IPS-18c (cell line): Measurements from ENCODE around the gene LSM8.
"Not testable (repeated sequence)": the region's sequence is repeated elsewhere in the genome, so short reads cannot be mapped to it uniquely, and the experiment has no call there.

Experiments
- H3K4me3 ChIP-seq: 2 replicates; pipeline ENCODE4 v1.7.0; 2013; ENCODE audit warnings: low read depth, mild to moderate bottlenecking, low read length, moderate library complexity; ENCODE audit not compliant: insufficient read depth
- H3K9me3 ChIP-seq: one replicate; pipeline ENCODE4 v1.6.1; 2013; ENCODE audit warnings: mild to moderate bottlenecking, low read length, moderate library complexity; ENCODE audit not compliant: control insufficient read depth, insufficient read depth

The LSM8 gene

DNA sequence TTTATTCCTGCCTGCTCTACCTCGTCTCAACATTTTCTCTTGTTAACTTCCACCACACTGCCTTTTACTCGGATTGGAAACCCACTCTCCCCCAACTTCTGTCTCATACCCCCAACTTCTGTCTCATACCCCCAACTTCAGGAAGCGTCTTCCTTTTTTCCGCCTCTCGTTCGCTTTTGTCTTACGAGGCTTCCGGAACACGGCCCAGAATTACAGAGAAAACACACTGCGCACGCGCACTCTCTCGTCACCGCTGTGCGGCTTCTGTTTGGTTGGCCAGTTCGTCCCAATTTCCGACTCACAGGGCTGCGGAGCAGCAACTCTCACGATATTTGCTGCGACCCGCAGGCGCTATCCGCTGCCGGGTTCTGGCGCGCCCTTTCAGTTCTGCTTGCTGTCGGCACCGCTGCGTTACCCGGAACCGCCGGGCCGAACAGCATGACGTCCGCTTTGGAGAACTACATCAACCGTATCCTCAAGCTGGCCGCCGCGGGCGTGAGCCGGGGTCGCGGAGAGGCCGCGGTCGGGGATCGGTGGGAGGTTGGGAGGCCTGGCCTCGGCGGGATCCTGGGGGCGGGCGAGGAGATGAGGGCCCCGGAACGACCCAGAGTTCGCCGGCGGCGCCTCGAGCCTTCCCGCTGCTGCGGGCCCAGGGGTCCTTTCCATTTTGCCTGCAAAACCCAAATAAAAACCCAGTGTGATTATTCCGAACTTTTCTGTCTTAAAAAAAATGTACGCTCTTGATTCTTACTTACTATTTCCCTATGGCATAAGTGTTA is at the start of gene LSM8:
Gene LSM8, plus strand, starts transcription at position 379 of the 779 bp plus-strand sequence. Its CDS starts 60 bp downstream, at position 439.
- Histone ChIP-seq H3K9me3 (no peaks in the 10 kb centered on the region), H3K4me3 (peak within 1 kb of the TSS; percentile 86)

DNA sequence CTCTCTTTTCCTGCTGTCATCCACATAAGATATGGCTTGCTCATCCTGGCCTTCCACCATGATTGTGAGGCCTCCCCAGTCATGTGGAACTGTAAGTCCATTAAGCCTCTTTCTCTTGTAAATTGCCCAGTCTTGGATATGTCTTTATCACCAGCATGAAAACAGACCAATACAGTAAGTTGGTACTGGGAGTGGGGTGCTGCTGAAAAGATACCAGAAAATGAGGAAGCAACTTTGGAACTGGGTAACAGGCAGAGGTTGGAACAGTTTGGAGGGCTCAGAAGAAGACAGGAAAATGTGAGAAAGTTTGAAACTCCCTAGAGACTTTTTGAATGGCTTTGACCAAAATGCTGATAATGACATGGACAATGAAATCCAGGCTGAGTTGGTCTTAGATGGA is 49.5 kb upstream of the LSM8 start:
- H3K9me3 ChIP-seq, H3K4me3 ChIP-seq: not testable (repeated sequence)

DNA sequence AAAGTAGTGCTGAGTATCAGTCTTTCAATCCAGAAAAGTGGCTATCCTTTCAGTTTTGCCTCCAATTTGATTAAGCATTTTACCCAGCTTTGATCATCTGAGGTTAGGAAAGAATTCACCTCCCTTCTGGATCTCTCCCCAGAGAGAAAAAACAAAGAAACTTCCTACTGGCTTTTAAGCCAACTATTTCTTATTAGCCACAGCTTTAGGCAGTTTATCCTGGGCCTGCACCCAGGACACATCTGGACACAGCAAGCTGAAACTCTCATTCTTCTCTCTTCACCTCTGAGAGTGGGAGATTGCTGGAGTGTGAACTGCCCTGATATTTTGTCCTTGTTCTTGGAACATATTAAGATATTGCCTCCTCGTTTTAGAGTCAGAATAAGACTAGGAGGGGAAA is 43.5 kb upstream of the LSM8 start:
- Histone ChIP-seq H3K9me3 (no peaks in the 10 kb centered on the region), H3K4me3 (no peak overlapping the region)

DNA sequence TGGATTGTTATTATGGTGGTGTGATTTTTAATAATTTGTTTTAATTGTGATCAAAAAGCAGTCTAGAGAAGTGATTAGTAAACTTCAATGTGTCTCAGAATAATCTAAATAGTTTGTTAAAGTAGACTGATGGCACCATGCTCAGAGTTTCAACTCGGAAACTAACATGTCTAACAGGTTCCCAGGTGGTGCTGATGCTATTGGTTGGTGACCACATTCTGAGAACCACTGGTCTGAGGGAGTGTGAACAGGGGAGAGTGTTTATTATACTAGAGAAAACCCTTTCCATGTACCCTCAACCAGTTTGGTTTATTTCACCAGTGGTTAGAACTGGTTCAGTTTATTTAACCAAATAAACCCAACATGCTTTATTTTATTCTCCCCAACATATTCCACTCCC is 42.0 kb upstream of the LSM8 start:
- Histone ChIP-seq H3K4me3 (no peak overlapping the region), H3K9me3 (no peaks in the 10 kb centered on the region)

DNA sequence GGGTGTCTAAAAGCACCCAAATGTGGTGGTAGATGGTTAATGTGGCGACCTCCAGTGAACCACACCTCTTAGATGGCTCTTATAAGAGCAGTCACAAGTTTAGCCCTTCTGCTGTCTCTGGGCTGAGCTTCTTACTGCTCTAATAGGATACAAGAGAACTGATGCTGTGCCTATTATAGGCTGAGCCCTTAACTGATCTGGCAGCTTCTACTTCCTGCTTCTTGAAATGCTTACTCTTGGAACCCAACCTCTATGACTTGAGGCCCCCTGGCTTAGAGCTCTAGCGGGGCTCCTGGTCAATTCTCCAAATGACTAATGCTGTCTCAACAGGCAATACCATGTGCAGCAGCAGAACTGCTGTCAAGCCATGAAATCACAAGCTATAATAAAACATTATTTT is 35.0 kb upstream of the LSM8 start:
- Histone ChIP-seq H3K9me3 (no peaks in the 10 kb centered on the region), H3K4me3 (no peak overlapping the region)

DNA sequence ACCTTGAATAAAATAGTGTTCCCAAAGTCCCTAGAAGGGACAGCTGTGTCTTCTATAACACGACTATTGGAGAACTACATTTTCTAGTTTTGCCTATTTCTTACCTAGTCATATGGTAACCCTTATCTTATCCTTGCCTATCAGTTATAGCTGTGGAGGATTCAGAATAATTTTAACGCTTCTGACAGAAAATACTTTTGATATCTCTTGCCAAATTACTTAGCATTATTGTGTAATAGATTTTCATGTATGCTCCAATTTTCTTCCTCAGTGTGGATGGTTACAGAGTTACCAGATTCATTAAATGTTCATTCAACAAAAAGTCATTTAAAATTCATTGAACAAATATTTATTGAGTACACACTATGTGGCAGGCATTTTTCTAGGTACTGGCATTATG is 34.6 kb upstream of the LSM8 start:
- Histone ChIP-seq H3K4me3 (no peak overlapping the region), H3K9me3 (no peaks in the 10 kb centered on the region)

DNA sequence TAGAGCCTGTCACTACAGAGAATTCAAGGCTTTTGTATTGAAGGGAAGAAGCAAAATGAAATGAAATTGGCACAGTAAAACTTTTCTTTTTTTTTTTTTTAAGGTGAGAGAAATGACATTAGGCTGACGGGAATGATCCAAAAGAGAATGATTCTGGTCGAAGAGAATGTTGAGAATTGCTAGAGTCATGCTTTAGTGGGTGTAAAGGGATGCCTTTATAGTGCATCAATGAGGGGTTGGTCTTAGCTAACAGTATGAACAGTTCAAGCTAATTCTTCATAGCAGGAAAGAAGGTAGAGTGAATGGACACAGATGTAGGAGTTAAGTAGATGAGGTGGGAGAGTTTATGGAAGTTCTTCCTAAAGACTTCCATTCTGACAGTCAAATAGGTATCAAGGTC is 32.3 kb upstream of the LSM8 start:
- Histone ChIP-seq H3K9me3 (no peaks in the 10 kb centered on the region), H3K4me3 (no peak overlapping the region)

DNA sequence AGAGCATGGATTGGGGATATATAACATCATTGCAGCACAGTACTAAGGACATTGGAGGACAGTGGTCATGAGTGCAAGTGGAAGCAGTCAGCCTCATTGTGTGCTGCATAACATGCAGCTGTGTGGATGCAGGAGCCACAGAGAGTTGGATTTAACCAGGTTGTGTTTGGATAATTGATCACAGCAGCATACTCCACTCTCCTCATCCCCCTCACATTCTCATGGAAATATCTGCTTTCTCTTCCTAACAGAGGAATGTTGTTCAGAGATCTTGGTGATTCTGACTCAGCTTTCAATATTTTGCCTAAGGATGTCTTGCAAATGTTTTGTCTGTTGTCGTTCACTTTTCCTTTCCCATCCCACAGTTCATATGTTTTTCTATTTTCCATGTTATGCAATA is 31.8 kb upstream of the LSM8 start:
- Histone ChIP-seq H3K4me3 (no peak overlapping the region), H3K9me3 (no peaks in the 10 kb centered on the region)

DNA sequence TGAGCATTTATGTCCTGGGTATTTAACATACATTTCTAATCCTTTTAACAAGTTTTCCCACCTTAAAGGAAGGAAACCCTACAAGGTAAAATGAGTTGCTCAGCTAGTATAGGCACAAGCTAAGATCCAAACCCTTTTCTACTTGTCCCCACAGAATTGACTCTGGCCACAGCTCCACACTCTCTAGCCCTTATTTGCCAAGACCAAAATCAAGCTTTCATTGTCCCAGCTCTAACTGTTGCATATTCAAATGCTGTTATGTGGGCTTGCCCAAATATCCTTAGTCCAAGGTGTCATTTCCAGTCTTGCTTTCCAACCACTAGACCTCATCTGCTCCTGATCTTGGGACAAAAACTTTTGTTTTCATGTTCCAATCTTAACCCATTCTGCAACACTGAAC is 31.3 kb upstream of the LSM8 start:
- no peak overlapping the region for H3K4me3 ChIP-seq

DNA sequence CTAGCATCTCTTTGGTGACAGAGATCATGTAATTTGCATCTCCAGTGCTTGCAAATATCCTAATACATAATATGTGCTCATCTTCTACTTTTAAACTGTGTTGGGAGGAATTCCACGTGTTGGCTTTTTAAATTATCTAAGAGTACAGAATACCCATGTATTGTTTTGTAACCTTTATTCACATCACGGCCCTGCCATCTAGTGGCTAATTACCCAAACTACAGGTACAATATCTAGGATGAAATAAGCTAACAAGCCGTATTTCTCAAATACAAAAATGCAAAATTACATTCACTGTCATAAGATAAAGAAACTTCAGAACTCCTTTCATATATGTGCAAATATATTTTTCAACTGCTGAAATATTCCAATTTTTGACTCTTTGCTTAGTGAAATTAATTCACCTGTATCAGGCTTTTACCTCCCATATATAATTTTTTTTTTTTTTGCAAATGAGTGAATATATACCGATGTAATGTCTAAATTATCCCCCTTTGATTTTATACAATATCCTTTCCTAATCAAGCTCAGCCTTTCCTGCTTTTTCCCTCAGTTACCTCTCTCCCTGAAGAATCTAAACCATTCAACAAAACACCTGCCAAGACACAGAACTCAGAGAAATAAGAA is 30.3 kb upstream of the LSM8 start:
- Histone ChIP-seq H3K9me3 (no peaks in the 10 kb centered on the region), H3K4me3 (no peak overlapping the region)

More for the DNA sequence above, 31.3 kb upstream of the LSM8 start:
- no peaks in the 10 kb centered on the region for H3K9me3 ChIP-seq

DNA sequence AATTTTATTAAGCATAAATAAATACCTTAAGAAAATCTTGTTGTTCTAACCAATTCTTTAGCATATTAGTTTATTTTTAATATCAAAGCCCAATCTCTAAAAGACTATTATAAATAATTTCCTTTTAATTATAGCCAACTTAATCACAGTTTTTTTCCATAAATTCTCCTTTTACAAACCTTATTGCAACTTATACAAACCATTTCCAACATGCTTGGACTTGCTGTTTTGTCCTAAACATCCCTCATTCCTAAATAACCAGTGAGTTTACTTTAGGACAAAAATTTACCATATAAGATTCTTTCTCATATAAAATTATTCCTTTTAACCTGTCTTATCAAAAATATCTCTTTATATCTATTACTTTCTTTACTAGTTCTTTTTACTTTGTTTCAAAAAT is 25.2 kb upstream of the LSM8 start:
- no peak overlapping the region for H3K4me3 ChIP-seq
- H3K9me3 ChIP-seq: no peaks in the 10 kb centered on the region

DNA sequence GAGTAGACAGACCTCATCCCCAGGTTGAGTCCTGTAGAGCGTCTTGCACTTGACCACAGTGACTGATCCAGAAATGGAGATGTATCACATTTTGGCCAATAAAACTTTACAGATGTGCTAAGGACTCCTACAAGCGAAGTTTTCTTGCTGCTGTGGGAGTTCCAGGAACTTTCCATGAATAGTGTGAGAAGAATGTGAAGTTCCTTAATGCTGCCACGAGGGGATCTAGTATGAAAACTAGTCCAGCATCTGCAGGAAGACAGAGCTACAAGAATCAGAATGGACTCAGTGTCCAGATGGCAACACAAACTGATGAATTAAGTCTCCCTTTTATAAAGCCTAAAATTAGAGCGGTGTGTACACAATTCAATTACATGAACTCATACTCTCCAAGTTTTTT is 14.8 kb upstream of the LSM8 start:
- Histone ChIP-seq H3K9me3 (no peaks in the 10 kb centered on the region), H3K4me3 (no peak overlapping the region)

DNA sequence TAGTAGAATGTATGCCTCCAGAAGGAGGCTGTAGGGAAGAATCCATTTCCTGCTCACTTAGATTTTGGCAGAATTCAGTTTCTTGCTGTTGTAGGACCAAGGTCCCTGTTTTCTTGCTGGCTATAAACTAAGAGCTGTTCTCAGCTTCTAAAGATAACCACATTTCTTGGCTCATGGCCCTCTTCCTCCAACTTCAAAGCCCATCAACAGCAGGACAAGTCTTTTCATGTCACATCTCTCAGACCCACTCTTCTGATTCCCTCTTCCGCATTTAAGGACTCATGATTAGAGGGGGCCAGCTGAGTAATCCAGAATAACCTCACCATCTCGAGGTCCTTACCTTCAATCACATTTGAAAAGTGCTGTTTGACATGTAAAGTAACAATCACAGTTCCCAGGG is 8.2 kb upstream of the LSM8 start:
- H3K9me3 ChIP-seq: no peaks in the 10 kb centered on the region
- H3K4me3 ChIP-seq: no peak overlapping the region

DNA sequence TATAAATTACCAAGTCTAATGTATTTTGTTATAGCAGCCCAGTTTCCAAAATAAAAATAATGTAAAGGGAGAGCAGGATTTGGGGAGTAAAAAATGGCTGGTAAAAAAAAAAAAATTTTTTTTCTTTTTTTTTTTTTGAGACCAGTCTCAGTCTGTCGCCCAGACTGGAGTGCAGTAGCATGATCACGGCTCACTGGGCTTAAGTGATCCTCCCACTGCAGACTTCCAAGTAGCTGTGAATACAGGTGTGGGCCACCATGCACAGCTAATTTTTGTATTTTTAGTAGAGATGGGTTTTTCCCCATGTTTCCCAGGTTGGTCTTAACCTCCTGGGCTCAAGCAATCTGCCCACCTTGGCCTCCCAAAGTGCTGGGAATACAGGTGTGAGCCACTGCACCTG is 4.8 kb upstream of the LSM8 start:
- Histone ChIP-seq H3K9me3 (no peaks in the 10 kb centered on the region), H3K4me3 (no peak overlapping the region)

DNA sequence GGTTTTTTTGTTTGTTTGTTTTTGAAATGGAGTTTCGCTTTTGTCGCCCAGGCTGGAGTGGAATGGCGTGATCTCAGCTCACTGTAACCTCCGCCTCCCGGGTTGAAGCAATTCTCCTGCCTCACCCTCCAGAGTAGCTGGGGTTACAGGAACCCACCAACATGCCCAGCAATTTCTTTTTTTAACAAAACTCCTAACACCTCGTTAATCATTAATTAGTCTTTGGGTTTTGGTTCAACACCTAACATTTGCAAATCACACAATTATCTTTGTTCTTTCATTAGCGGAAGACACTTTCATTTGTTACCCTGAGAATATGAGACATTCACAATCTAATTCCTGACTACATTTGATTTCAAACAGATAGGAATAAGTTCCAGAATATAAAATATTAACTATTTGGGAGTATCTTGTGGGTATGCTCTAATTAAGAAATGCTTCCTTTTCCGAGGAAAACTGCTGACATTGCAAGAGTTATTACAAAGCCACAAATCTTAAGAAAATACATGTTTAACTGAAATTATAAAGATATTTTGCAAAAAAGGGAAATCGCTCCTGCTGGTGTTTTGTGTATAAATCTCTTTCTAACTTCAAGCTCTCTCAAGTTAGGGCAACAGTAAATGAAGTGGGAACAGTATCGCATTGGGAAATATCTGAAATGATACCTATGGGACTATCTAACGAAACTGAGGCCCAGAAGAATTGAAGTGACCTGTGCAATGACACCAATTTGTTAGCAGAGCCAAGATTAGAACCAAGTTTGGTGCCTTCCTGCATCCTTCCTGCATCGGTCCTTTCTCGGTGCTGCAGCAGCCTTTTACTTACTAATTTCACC is 1.2 kb upstream of the LSM8 start:
- peak overlapping the region; percentile 86 for H3K4me3 ChIP-seq

DNA sequence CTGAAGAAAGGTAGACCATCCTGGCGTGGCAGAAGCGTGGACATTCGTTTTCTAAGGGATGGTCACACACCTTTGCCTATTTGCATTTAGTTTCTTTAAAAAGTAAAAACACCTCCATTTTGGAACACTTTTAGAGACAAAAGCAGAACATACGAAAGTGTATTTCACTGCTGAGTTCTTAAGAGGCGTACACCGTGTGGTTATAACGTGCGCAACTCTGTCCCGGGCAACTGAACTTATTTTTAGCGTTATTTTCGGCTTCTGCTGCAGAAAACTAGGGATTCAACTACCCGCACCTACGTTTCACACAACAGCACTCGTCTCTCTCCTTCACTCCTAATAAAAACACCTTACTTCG is 557 bp upstream of the LSM8 start:
- Histone ChIP-seq H3K4me3 (peak overlapping the region; percentile 86), H3K9me3 (no peaks in the 10 kb centered on the region)

More for the DNA sequence above, 1.2 kb upstream of the LSM8 start:
- no peaks in the 10 kb centered on the region for H3K9me3 ChIP-seq

DNA sequence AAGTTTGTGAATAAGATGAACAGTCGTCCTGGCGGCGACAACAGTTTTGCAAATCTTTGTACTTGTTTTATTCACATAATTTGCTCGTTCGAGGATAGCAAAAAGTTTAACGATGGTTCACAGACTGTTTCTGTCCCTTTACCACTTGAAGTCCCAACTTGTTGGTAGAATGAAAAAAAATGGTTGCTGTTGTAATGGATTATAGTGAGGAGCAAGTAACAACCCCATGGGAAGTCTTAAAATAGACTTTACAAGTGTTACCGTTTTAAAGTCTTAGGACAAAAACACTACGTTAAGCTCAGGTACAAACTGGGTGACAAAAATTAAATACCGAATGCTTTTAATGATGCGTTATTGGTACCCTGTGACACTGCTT is 589 bp downstream of the LSM8 start:
- Histone ChIP-seq H3K9me3 (no peaks in the 10 kb centered on the region), H3K4me3 (peak overlapping the region; percentile 86)
